ENCODE measurements around the gene CHCHD6. TPM values are rescaled to one million over a fixed set of nuclear protein-coding genes. Genes with fewer than 3 reads are reported as not detected.
"Not testable (repeated sequence)": the region's sequence is repeated elsewhere in the genome, so short reads cannot be mapped to it uniquely, and the experiment has no call there.

The CHCHD6 gene
- total RNA-seq, 1 donor from 2014 or later = 31.0 TPM

DNA sequence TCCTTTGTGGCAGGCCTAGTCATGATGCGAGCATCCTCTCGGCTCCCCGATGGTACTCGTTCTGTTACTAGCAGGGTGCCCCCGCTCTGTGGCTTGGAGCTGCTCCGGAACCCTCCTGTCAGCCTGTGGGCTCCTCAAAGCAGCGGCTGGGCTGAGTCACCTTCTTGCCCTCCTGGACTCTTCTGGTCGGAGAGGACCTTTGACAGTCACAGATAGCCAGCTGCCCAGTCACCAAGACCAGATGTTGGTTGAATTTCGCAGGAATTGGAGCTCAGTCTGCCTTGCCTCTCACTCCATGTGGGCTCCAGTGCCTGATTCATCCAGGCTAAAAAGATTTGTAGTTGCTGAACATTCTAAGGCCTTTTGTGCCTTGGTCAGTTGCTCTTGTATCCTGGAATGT lies 94.5 kb downstream of the CHCHD6 start:
- Mint-ChIP-seq H3K27ac (no peak overlapping the region), H3K4me3 (no peak overlapping the region), H3K36me3 (peaks cover 29% of the 10 kb centered on the region), H3K9me3 (peaks cover 34% of the 10 kb centered on the region), H3K27me3 (ENCODE audit: low read depth) (no peaks in the 10 kb centered on the region), H3K4me1 (no peaks in the 10 kb centered on the region)
- no peak for DNase-seq (ENCODE audit: low spot score in 2 of 2, unreplicated experiment in 2 of 2)
- TF ChIP-seq CTCF (IDR thresholded peaks at IDR 0.05; ENCODE audit: unreplicated experiment) = no peak

DNA sequence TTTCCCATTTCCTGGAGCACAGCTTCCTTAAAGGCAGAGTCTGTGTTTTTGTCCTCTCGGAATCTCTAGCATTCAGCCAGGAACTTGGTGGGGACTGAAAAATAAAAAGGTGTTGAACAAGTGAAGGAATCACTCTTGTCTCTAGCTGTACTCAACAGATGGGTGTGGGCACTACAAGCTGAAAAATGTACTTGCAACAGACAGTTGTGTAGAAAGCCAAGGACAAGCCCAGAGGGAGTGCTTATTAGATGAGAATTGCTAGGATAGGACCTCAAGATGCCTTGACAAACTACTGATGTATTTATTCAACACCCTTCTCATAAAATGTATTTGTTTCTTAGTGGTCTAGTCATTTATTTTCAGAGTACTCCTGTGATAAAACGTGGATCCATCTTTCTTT lies 95.1 kb downstream of the CHCHD6 start:
- peaks cover 27% of the 10 kb centered on the region for H3K36me3 Mint-ChIP-seq
- no peaks in the 10 kb centered on the region for H3K27me3 Mint-ChIP-seq (ENCODE audit: low read depth)
- TF ChIP-seq CTCF (IDR thresholded peaks at IDR 0.05; ENCODE audit: unreplicated experiment) = no peak
- H3K4me1 Mint-ChIP-seq = no peaks in the 10 kb centered on the region
- H3K4me3 Mint-ChIP-seq = no peak overlapping the region
- no peak for DNase-seq (ENCODE audit: low spot score in 2 of 2, unreplicated experiment in 2 of 2)
- H3K27ac Mint-ChIP-seq = no peak overlapping the region
- peaks cover 33% of the 10 kb centered on the region for H3K9me3 Mint-ChIP-seq

DNA sequence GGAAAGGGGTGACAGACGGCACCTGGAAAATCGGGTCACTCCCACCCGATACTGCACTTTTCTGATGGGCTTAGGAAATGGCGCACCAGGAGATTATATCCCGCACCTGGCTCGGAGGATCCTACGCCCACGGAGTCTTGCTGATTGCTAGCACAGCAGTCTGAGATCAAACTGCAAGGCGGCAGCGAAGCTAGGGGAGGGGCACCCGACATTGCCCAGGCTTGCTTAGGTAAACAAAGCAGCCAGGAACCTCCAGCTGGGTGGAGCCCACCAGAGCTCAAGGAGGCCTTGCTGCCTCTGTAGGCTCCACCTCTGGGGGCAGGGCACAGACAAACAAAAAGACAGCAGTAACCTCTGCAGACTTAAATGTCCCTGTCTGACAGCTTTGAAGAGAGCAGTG lies 97.3 kb downstream of the CHCHD6 start:
- H3K9me3 Mint-ChIP-seq = peaks cover 29% of the 10 kb centered on the region

GRCh38 chr3:126807795-126808194 lies 103.8 kb downstream of the CHCHD6 start:
- DNase-seq (ENCODE audit: low spot score in 2 of 2, unreplicated experiment in 2 of 2) = no peak
- Mint-ChIP-seq H3K27ac (no peak overlapping the region), H3K27me3 (ENCODE audit: low read depth) (no peaks in the 10 kb centered on the region), H3K36me3 (peaks cover 5% of the 10 kb centered on the region), H3K9me3 (peaks cover 17% of the 10 kb centered on the region), H3K4me1 (peaks cover 10% of the 10 kb centered on the region), H3K4me3 (no peak overlapping the region)
- no peak for TF ChIP-seq CTCF (IDR thresholded peaks at IDR 0.05; ENCODE audit: unreplicated experiment)

More for the DNA sequence above, 97.3 kb downstream of the CHCHD6 start:
- not testable (repeated sequence) for DNase-seq (ENCODE audit: low spot score in 2 of 2, unreplicated experiment in 2 of 2); H3K4me3 Mint-ChIP-seq; H3K4me1 Mint-ChIP-seq; H3K27me3 Mint-ChIP-seq (ENCODE audit: low read depth); H3K27ac Mint-ChIP-seq
- H3K36me3 Mint-ChIP-seq = peaks cover 27% of the 10 kb centered on the region

- no peak for TF ChIP-seq CTCF (IDR thresholded peaks at IDR 0.05; ENCODE audit: unreplicated experiment)
- DNase-seq (ENCODE audit: low spot score in 2 of 2, unreplicated experiment in 2 of 2) = no peak
- H3K4me3 Mint-ChIP-seq = no peak overlapping the region
- peaks cover 10% of the 10 kb centered on the region for H3K4me1 Mint-ChIP-seq
- H3K9me3 Mint-ChIP-seq = peaks cover 8% of the 10 kb centered on the region
- H3K36me3 Mint-ChIP-seq = no peaks in the 10 kb centered on the region
- H3K27me3 Mint-ChIP-seq (ENCODE audit: low read depth) = no peaks in the 10 kb centered on the region
- H3K27ac Mint-ChIP-seq = peak overlapping the region; percentile 47
These were observed 107.5 kb downstream of the CHCHD6 start for GRCh38 chr3:126811530-126811929.

DNA sequence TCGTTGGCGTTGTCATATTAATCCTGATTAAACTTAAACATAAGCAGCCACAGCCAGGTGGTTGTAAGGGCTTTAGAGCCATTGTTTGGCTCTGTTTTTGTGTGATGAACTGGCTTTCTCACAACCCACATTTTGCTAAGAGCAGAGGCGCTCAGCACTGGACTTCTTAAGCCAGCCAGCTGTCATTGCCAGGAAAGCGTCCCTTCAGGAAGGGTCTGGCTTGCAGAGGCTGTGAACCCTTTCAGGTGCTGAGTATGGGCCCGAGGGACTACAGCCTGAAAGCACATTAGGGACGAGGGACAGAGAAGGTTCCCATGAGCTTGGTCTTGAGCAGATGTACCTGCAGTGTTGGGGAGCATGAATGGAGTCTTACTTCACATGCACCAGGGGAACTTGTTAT lies 112.3 kb downstream of the CHCHD6 start:
- H3K4me3 Mint-ChIP-seq = no peak overlapping the region
- peaks cover 8% of the 10 kb centered on the region for H3K9me3 Mint-ChIP-seq
- no peaks in the 10 kb centered on the region for H3K27me3 Mint-ChIP-seq (ENCODE audit: low read depth)
- TF ChIP-seq CTCF (IDR thresholded peaks at IDR 0.05; ENCODE audit: unreplicated experiment) = no peak
- DNase-seq (ENCODE audit: low spot score in 2 of 2, unreplicated experiment in 2 of 2) = no peak
- H3K4me1 Mint-ChIP-seq = peaks cover 17% of the 10 kb centered on the region
- H3K27ac Mint-ChIP-seq = no peak overlapping the region
- H3K36me3 Mint-ChIP-seq = peaks cover 5% of the 10 kb centered on the region
